Panc1 (cell line): ENCODE results near the gene EPHB1.

ENCODE experiments used
- POLR2AphosphoS5 ChIP-seq: IDR thresholded peaks from 2 replicates; pipeline ENCODE4 v1.6.1; 2012; ENCODE audit warnings: mild to moderate bottlenecking, low read depth, low read length, moderate library complexity
- SIN3A ChIP-seq: IDR thresholded peaks from 2 replicates; pipeline ENCODE4 v1.6.1; 2012; ENCODE audit warnings: low read depth, mild to moderate bottlenecking, low read length, moderate library complexity, borderline replicate concordance; ENCODE audit not compliant: insufficient read depth
- TCF7L2 ChIP-seq: IDR thresholded peaks from 2 replicates; pipeline ENCODE4 v1.6.1; 2011; ENCODE audit warnings: mild to moderate bottlenecking, low read depth, low read length, inconsistent platforms
- TF ChIP-seq, protein P1 (sequence below): fragments of 450-650 bp; IDR thresholded peaks from 2 replicates; pipeline ENCODE4 v1.5.1; 2017; ENCODE audit warnings: mild to moderate bottlenecking
- TF ChIP-seq, protein P2 (sequence below), 2 experiments: IDR thresholded peaks; 2 replicates each; pipeline ENCODE4 v1.6.1; 2011 to 2012; ENCODE audit warnings: low read depth in 2 of 2, control low read depth in 1 of 2, low read length in 1 of 2, mild to moderate bottlenecking in 1 of 2, moderate library complexity in 1 of 2; ENCODE audit not compliant: insufficient read depth in 1 of 2

DNA sequence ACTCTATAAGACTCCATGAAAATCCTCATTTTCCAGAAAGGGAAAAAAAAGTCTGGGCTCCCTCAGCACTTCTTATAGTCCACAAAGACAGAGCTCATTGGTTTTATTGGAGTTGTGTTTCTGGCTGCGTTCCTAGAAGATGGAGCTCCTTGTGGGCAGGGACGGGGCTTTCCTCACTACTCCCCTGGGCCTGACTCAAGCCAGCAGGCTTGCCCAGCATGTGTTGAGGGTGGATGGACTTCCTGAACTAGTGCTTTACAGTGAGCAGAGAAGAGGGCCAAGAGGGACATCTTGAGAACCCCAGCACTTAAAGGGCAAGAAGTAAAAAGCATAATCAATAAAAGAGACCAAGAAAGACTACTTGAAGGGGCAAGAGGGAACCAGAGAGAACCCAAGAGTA, 43.2 kb upstream of the EPHB1 start:
- TF ChIP-seq, protein P1, sequence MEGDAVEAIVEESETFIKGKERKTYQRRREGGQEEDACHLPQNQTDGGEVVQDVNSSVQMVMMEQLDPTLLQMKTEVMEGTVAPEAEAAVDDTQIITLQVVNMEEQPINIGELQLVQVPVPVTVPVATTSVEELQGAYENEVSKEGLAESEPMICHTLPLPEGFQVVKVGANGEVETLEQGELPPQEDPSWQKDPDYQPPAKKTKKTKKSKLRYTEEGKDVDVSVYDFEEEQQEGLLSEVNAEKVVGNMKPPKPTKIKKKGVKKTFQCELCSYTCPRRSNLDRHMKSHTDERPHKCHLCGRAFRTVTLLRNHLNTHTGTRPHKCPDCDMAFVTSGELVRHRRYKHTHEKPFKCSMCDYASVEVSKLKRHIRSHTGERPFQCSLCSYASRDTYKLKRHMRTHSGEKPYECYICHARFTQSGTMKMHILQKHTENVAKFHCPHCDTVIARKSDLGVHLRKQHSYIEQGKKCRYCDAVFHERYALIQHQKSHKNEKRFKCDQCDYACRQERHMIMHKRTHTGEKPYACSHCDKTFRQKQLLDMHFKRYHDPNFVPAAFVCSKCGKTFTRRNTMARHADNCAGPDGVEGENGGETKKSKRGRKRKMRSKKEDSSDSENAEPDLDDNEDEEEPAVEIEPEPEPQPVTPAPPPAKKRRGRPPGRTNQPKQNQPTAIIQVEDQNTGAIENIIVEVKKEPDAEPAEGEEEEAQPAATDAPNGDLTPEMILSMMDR = no peak
- TF ChIP-seq POLR2AphosphoS5 = no peak
- no peak for TF ChIP-seq TCF7L2
- TF ChIP-seq, protein P2, sequence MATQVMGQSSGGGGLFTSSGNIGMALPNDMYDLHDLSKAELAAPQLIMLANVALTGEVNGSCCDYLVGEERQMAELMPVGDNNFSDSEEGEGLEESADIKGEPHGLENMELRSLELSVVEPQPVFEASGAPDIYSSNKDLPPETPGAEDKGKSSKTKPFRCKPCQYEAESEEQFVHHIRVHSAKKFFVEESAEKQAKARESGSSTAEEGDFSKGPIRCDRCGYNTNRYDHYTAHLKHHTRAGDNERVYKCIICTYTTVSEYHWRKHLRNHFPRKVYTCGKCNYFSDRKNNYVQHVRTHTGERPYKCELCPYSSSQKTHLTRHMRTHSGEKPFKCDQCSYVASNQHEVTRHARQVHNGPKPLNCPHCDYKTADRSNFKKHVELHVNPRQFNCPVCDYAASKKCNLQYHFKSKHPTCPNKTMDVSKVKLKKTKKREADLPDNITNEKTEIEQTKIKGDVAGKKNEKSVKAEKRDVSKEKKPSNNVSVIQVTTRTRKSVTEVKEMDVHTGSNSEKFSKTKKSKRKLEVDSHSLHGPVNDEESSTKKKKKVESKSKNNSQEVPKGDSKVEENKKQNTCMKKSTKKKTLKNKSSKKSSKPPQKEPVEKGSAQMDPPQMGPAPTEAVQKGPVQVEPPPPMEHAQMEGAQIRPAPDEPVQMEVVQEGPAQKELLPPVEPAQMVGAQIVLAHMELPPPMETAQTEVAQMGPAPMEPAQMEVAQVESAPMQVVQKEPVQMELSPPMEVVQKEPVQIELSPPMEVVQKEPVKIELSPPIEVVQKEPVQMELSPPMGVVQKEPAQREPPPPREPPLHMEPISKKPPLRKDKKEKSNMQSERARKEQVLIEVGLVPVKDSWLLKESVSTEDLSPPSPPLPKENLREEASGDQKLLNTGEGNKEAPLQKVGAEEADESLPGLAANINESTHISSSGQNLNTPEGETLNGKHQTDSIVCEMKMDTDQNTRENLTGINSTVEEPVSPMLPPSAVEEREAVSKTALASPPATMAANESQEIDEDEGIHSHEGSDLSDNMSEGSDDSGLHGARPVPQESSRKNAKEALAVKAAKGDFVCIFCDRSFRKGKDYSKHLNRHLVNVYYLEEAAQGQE (IDR thresholded peaks at IDR 0.05; ENCODE audit: insufficient read depth in 1 of 2, low read depth in 2 of 2, low read length in 1 of 2) = no peak
- no peak for TF ChIP-seq SIN3A
